Testis (tissue), 3 donors: ENCODE data around the gene S100A5. TPM values are rescaled to one million over a fixed set of nuclear protein-coding genes. Genes with fewer than 3 reads are reported as not detected.
"Not testable (repeated sequence)": the region's sequence is repeated elsewhere in the genome, so short reads cannot be mapped to it uniquely, and the experiment has no call there.

Source experiments
- DNase-seq: peaks from one replicate; pipeline ENCODE4 v3.0.0-alpha.2; 2019
- H3K27ac ChIP-seq, 2 donors: fragments of 200-600 bp; sonication (generic); one replicate each; pipeline ENCODE4 v1.5.1; 2019
- H3K27me3 ChIP-seq: fragments of 200-600 bp; sonication (generic); one replicate; pipeline ENCODE4 v1.5.1; 2019
- H3K36me3 ChIP-seq: fragments of 200-600 bp; sonication (generic); one replicate; pipeline ENCODE4 v1.5.1; 2017; ENCODE audit warnings: low read depth; ENCODE audit errors: missing control alignments
- H3K4me1 ChIP-seq: fragments of 200-600 bp; sonication (generic); one replicate; pipeline ENCODE4 v1.5.1; 2019
- H3K4me3 ChIP-seq, 2 donors: fragments of 200-600 bp; sonication (generic); one replicate each; pipeline ENCODE4 v1.5.1; 2017 to 2019
- H3K9me3 ChIP-seq: fragments of 200-600 bp; sonication (generic); one replicate; pipeline ENCODE4 v1.5.1; 2017
- POLR2A ChIP-seq: fragments of 450-650 bp; IDR thresholded peaks from one replicate; pipeline ENCODE4 v1.6.1; 2017; ENCODE audit warnings: antibody characterized with exemption, mild to moderate bottlenecking, moderate library complexity
- WGBS, 2 donors: methylation state at CpG; one replicate each; pipeline ENCODE4 v1.1.5; 2018; 5-methylcytosine and 5-hydroxymethylcytosine counted together
- intact Hi-C: fragments of 100-400 bp; cut with DNase I; formaldehyde crosslinking; loops from one replicate; pipeline ENCODE4 v1.15.1; 2023; ENCODE audit warnings: low total_unique reads
- polyA plus RNA-seq: library from polyadenylated mRNA; stranded (reverse); fragments of 350-450 nt; fragmentation: Illumina TruSeq; extraction: RNeasy Lipid Tissue Mini Kit (QIAGEN cat#74804); gene quantifications from one replicate; pipeline ENCODE4 v1.2.3, GENCODE V29; 2014; ENCODE audit warnings: low read depth, low replicate concordance; ENCODE audit not compliant: insufficient read depth
- total RNA-seq, 2 donors: library from RNA; depleted of rRNA; stranded (reverse); fragments of >200 nt; gene quantifications; one replicate each; pipeline ENCODE4 v1.2.3, GENCODE V29; 2016
- TF ChIP-seq, protein P1 (sequence below), 3 experiments: fragments of 450-650 bp in 2 of 3; fragments of 200-600 bp in 1 of 3; sonication (generic) in 1 of 3; IDR thresholded peaks; one replicate each; pipeline ENCODE4 v1.5.1; 2016 to 2019; ENCODE audit warnings: antibody characterized with exemption in 3 of 3, mild to moderate bottlenecking in 2 of 3, moderate library complexity in 1 of 3

The S100A5 gene
- total and polyA plus RNA-seq, 3 donors from 2014 or later = 1.3 TPM; not detected in 2

DNA sequence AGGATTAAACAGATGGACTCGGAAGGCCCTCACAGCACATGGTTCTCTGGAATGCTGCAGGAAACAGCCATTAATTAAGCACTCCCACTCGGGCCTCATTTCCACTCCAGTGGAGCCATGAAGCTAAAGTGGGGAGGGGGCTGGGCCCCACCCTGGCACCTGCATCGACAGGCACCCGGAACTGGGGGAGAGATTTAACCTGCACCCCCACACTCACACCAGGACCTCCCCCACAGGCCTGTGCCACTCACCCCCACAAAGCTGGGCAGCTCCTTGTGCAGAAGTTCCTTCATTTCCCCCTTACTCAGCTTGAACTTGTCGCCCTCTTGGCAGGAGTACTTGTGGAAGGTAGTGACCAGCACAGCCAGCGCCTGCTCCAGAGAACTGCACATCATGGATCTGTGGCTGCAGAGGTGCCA lies 22.8 kb upstream of the S100A5 start:
- intact Hi-C loops = no loop called here
- no peak for TF ChIP-seq POLR2A
- TF ChIP-seq, protein P1, sequence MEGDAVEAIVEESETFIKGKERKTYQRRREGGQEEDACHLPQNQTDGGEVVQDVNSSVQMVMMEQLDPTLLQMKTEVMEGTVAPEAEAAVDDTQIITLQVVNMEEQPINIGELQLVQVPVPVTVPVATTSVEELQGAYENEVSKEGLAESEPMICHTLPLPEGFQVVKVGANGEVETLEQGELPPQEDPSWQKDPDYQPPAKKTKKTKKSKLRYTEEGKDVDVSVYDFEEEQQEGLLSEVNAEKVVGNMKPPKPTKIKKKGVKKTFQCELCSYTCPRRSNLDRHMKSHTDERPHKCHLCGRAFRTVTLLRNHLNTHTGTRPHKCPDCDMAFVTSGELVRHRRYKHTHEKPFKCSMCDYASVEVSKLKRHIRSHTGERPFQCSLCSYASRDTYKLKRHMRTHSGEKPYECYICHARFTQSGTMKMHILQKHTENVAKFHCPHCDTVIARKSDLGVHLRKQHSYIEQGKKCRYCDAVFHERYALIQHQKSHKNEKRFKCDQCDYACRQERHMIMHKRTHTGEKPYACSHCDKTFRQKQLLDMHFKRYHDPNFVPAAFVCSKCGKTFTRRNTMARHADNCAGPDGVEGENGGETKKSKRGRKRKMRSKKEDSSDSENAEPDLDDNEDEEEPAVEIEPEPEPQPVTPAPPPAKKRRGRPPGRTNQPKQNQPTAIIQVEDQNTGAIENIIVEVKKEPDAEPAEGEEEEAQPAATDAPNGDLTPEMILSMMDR (IDR thresholded peaks at IDR 0.05) = no peak
- H3K27ac ChIP-seq = no peak overlapping the region
- peaks cover 26% of the 10 kb centered on the region for H3K4me1 ChIP-seq
- H3K36me3 ChIP-seq = no peaks in the 10 kb centered on the region
- no peaks in the 10 kb centered on the region for H3K9me3 ChIP-seq
- H3K27me3 ChIP-seq = no peaks in the 10 kb centered on the region
- no peak overlapping the region for H3K4me3 ChIP-seq
- 73 to 81% methylated on average over 6 of the region's 6 CpGs for WGBS, 2 donors
- no peak for DNase-seq

GRCh38 chr1:153562021-153562420 lies 21.3 kb upstream of the S100A5 start:
- intact Hi-C loops = not testable (repeated sequence)

DNA sequence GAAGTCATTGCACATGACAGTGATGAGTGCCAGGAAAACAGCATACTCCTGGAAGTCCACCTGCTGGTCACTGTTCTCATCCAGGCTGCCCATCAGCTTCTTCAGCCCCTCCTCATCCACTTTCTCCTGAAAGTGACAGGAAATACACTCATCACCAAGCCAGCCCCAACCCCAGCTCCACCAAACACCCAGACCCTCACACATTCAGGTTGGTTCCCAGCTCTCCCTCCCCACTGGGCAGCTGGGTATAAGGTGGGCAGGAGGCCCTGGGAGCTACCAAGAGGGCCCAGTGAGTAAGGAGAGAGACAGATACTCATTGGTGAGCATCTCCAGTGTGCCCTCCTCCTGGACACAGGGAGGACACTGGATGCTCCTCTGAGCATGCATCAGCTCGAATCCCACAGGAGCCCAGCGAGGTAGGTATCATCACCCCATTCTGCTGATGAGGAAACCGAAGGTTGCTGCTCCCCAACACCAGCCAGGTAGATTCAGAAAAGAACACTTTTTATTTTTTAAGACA lies 20.8 kb upstream of the S100A5 start:
- no peak overlapping the region for H3K4me3 ChIP-seq
- no peak overlapping the region for H3K27ac ChIP-seq
- WGBS, 2 donors = 90 to 100% methylated on average over 3 of the region's 3 CpGs
- intact Hi-C loops = no loop called here
- H3K4me1 ChIP-seq = peaks cover 14% of the 10 kb centered on the region
- TF ChIP-seq POLR2A = no peak
- TF ChIP-seq, protein P1 (IDR thresholded peaks at IDR 0.05) = no peak
- no peaks in the 10 kb centered on the region for H3K36me3 ChIP-seq
- H3K9me3 ChIP-seq = no peaks in the 10 kb centered on the region
- DNase-seq = no peak
- no peaks in the 10 kb centered on the region for H3K27me3 ChIP-seq

More at GRCh38 chr1:153562021-153562420, 21.3 kb upstream of the S100A5 start:
- not testable (repeated sequence) for H3K27me3 ChIP-seq, H3K9me3 ChIP-seq, H3K27ac ChIP-seq, DNase-seq, H3K36me3 ChIP-seq, H3K4me3 ChIP-seq
- 83 to 84% methylated on average over 3 of the region's 3 CpGs for WGBS, 2 donors
- peaks cover 19% of the 10 kb centered on the region for H3K4me1 ChIP-seq

- no peaks in the 10 kb centered on the region for H3K9me3 ChIP-seq
- DNase-seq = no peak
- 73 to 75% methylated on average over 10 of the region's 10 CpGs for WGBS, 2 donors
- H3K27ac ChIP-seq = no peak overlapping the region
- H3K36me3 ChIP-seq = no peaks in the 10 kb centered on the region
- no peak overlapping the region for H3K4me3 ChIP-seq
- peaks cover 8% of the 10 kb centered on the region for H3K4me1 ChIP-seq
- no peaks in the 10 kb centered on the region for H3K27me3 ChIP-seq
- intact Hi-C loops = no loop called here
- no peak for TF ChIP-seq POLR2A
- TF ChIP-seq, protein P1 (IDR thresholded peaks at IDR 0.05) = no peak
Observed at GRCh38 chr1:153560771-153561465, 20.2 kb upstream of the S100A5 start.

GRCh38 chr1:153560241-153560640 lies 19.5 kb upstream of the S100A5 start:
- Histone ChIP-seq H3K27me3 (no peaks in the 10 kb centered on the region), H3K36me3 (no peaks in the 10 kb centered on the region), H3K27ac (no peak overlapping the region), H3K9me3 (no peaks in the 10 kb centered on the region), H3K4me3 (no peak overlapping the region), H3K4me1 (peaks cover under 1% of the 10 kb centered on the region)
- intact Hi-C loops = no loop called here
- TF ChIP-seq, protein P1 (IDR thresholded peaks at IDR 0.05) = no peak
- no peak for TF ChIP-seq POLR2A
- 87 to 99% methylated on average over 2 of the region's 2 CpGs for WGBS, 2 donors
- no peak for DNase-seq
